ENCODE data around the gene HOXA13.

DNA sequence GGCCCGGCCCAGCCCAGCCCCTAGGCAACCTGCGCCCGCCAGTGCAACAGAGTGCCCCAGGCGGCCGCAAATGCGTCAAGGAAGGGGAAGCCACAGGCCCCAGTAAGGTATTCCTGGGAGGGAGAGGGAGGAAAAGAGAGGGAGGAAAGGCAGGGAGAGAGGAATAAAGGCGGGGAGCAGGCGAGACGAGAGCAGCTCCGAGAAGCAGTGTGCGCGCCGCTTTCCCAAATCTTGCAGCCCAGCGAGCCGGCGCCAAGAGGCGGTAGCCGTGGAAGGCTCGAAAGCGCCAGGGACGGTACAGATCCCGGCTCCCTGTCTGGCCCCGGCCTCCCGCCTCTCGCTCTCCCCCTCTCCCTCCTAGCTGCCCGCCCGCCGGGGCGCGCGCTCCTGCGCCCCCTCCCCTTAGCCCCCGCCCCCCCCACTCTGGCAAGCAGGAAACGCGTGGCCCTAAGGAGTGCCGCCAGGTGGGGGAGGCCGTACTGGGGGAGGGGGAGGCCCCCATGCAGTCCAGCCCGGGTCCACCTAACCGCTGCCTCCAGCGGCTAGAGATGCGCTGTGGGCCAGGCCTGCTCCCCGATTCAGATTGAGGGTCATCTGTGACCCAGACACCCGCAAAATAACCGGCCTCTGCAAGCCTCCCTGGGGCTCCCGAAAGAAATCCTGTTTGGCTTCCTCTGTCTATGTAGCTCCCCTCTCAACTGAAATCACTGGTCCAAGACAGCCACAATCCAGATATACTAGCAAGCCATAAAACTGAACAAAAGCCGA, 30.0 kb downstream of the HOXA13 start:
- TF ChIP-seq EZH2phosphoT487 (IDR thresholded peaks at IDR 0.05; ENCODE audit: borderline replicate concordance, low read length) = no peak
- TF ChIP-seq, protein P1, sequence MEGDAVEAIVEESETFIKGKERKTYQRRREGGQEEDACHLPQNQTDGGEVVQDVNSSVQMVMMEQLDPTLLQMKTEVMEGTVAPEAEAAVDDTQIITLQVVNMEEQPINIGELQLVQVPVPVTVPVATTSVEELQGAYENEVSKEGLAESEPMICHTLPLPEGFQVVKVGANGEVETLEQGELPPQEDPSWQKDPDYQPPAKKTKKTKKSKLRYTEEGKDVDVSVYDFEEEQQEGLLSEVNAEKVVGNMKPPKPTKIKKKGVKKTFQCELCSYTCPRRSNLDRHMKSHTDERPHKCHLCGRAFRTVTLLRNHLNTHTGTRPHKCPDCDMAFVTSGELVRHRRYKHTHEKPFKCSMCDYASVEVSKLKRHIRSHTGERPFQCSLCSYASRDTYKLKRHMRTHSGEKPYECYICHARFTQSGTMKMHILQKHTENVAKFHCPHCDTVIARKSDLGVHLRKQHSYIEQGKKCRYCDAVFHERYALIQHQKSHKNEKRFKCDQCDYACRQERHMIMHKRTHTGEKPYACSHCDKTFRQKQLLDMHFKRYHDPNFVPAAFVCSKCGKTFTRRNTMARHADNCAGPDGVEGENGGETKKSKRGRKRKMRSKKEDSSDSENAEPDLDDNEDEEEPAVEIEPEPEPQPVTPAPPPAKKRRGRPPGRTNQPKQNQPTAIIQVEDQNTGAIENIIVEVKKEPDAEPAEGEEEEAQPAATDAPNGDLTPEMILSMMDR (conservative IDR thresholded peaks at IDR 0.05; ENCODE audit: low read depth, low read length) = no peak

Data from PC-3 (cell line).